ENCODE measurements around the gene CCDC61. TPM values are rescaled to one million over a fixed set of nuclear protein-coding genes. Genes with fewer than 3 reads are reported as not detected.

The CCDC61 gene
- total RNA-seq, 3 donors from 2014 or later, result 7.0 to 8.8 (median 8.3) TPM

DNA sequence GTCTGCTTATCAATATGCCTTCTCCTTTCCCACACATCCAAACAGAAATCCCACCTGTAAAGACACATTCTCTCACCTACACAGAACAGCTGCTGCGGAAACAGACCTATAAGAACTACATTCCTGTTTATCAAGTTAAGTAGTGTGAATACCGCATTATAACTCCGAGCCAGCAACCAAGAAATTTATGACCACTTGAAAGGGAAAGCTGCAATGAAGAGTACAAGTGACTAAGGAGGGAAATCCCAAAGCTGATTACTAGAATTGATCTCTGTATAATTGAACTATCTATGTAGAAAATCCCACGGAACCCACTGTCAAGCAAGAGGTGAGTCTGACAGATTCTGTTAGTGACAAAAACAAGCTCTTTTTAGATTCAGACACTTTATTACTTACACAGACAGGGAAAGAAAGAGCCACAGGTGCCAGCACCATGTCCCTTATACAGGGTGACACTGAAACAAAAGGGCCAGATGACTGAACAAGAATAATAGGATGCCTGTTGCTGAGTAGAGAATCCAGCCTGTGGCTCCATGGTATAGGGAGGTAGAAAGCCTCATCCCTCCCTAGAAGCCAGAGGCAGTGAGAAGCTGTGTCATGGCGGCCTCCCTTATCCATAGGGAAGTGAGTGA is 47.1 kb downstream of the CCDC61 start:
- Histone ChIP-seq H3K4me1 (no peaks in the 10 kb centered on the region), H3K36me3 (no peaks in the 10 kb centered on the region), H3K27ac (no peak overlapping the region), H3K27me3 (no peaks in the 10 kb centered on the region), H3K4me3 (no peak overlapping the region), H3K9me3 (no peaks in the 10 kb centered on the region)
- DNase-seq (ENCODE audit: low spot score in 2 of 2), result no peak
- intact Hi-C loops (cut with DNase I; ENCODE audit: low total_unique reads), result no loop called here
- TF ChIP-seq, protein P1, sequence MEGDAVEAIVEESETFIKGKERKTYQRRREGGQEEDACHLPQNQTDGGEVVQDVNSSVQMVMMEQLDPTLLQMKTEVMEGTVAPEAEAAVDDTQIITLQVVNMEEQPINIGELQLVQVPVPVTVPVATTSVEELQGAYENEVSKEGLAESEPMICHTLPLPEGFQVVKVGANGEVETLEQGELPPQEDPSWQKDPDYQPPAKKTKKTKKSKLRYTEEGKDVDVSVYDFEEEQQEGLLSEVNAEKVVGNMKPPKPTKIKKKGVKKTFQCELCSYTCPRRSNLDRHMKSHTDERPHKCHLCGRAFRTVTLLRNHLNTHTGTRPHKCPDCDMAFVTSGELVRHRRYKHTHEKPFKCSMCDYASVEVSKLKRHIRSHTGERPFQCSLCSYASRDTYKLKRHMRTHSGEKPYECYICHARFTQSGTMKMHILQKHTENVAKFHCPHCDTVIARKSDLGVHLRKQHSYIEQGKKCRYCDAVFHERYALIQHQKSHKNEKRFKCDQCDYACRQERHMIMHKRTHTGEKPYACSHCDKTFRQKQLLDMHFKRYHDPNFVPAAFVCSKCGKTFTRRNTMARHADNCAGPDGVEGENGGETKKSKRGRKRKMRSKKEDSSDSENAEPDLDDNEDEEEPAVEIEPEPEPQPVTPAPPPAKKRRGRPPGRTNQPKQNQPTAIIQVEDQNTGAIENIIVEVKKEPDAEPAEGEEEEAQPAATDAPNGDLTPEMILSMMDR (IDR thresholded peaks at IDR 0.05), result no peak
- no peak for TF ChIP-seq POLR2AphosphoS5 (IDR thresholded peaks at IDR 0.05)
- TF ChIP-seq POLR2A (IDR thresholded peaks at IDR 0.05), result no peak

DNA sequence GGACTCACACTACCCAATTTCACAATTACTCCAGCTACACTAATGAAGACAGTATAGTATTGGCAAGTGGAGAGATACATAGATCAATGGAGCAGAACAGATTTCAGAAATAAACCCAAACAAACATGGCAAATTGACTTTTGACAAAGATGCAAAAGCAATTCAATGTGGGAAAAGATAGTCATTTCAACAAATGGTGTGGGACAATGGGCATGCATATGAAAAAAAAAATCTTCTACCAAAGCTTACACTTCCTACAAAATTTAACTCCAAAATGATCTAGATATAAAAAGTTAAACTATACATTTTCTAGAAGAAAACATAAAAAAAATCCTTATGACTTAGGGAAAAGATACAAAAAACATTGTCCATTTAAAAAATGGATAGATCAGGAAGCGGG is 48.3 kb downstream of the CCDC61 start:
- H3K27ac ChIP-seq, result no peak overlapping the region
- H3K4me3 ChIP-seq, result no peak overlapping the region
- no peak for DNase-seq (ENCODE audit: low spot score in 2 of 2)
- intact Hi-C loops (cut with DNase I; ENCODE audit: low total_unique reads), result no loop called here
- H3K27me3 ChIP-seq, result no peaks in the 10 kb centered on the region
- H3K36me3 ChIP-seq, result no peaks in the 10 kb centered on the region
- H3K9me3 ChIP-seq, result no peaks in the 10 kb centered on the region
- no peaks in the 10 kb centered on the region for H3K4me1 ChIP-seq
- no peak for TF ChIP-seq POLR2A (IDR thresholded peaks at IDR 0.05)
- TF ChIP-seq POLR2AphosphoS5 (IDR thresholded peaks at IDR 0.05), result no peak
- TF ChIP-seq, protein P1 (IDR thresholded peaks at IDR 0.05), result no peak

GRCh38 chr19:46049597-46049996 is 54.3 kb downstream of the CCDC61 start:
- TF ChIP-seq, protein P1 (IDR thresholded peaks at IDR 0.05), result no peak
- TF ChIP-seq POLR2A (IDR thresholded peaks at IDR 0.05), result no peak
- no peak for TF ChIP-seq POLR2AphosphoS5 (IDR thresholded peaks at IDR 0.05)
- Histone ChIP-seq H3K9me3 (no peaks in the 10 kb centered on the region), H3K36me3 (no peaks in the 10 kb centered on the region), H3K27ac (no peak overlapping the region), H3K4me1 (no peaks in the 10 kb centered on the region), H3K4me3 (no peak overlapping the region), H3K27me3 (no peaks in the 10 kb centered on the region)
- intact Hi-C loops (cut with DNase I; ENCODE audit: low total_unique reads), result no loop called here
- no peak for DNase-seq (ENCODE audit: low spot score in 2 of 2)

GRCh38 chr19:46052896-46053295 is 57.6 kb downstream of the CCDC61 start:
- TF ChIP-seq, protein P1 (IDR thresholded peaks at IDR 0.05), result no peak
- TF ChIP-seq POLR2A (IDR thresholded peaks at IDR 0.05) (no peak), POLR2AphosphoS5 (IDR thresholded peaks at IDR 0.05) (no peak)
- H3K27me3 ChIP-seq, result no peaks in the 10 kb centered on the region
- H3K27ac ChIP-seq, result no peak overlapping the region
- H3K36me3 ChIP-seq, result no peaks in the 10 kb centered on the region
- no peaks in the 10 kb centered on the region for H3K4me1 ChIP-seq
- DNase-seq (ENCODE audit: low spot score in 2 of 2), result no peak
- H3K9me3 ChIP-seq, result no peaks in the 10 kb centered on the region
- intact Hi-C loops (cut with DNase I; ENCODE audit: low total_unique reads), result no loop called here
- no peak overlapping the region for H3K4me3 ChIP-seq

DNA sequence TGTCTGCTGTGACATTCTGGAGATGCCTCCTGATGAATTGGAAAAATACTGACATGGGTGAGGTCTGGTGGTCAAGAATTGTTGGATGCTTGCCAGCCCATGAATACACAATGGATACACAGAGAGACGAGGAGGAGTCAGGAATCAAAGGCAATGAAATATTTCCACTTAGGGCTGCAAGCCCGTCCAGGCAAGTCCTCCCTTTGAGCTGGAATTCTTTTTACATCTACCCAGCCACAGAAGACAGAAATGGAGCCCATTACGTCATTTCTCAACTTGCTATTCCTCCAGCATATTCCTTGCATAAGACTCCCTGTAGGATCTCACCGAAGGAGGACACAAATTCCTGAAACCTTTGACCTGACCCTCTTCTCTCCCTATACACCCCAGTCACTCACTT is 61.3 kb downstream of the CCDC61 start:
- Histone ChIP-seq H3K27ac (peak overlapping the region; percentile 52 to 59), H3K27me3 (no peaks in the 10 kb centered on the region), H3K36me3 (no peaks in the 10 kb centered on the region), H3K9me3 (no peaks in the 10 kb centered on the region), H3K4me3 (no peak overlapping the region), H3K4me1 (no peaks in the 10 kb centered on the region)
- DNase-seq (ENCODE audit: low spot score in 2 of 2), result peak in 1 of 2 donors; percentile 60
- intact Hi-C loops (cut with DNase I; ENCODE audit: low total_unique reads), result no loop called here
- no peak for TF ChIP-seq POLR2AphosphoS5 (IDR thresholded peaks at IDR 0.05)
- no peak for TF ChIP-seq POLR2A (IDR thresholded peaks at IDR 0.05)
- TF ChIP-seq, protein P1 (IDR thresholded peaks at IDR 0.05), result no peak

All from breast epithelium (tissue), 4 donors.